ENCODE measurements around the gene CD164. TPM values are rescaled to one million over a fixed set of nuclear protein-coding genes. Genes with fewer than 3 reads are reported as not detected.

Gene CD164
- total and polyA plus RNA-seq, 2 of the 13 experiments (the other 11 are each of a cell fraction or from before 2014, with no cell fraction given): 222 to 293 TPM

DNA sequence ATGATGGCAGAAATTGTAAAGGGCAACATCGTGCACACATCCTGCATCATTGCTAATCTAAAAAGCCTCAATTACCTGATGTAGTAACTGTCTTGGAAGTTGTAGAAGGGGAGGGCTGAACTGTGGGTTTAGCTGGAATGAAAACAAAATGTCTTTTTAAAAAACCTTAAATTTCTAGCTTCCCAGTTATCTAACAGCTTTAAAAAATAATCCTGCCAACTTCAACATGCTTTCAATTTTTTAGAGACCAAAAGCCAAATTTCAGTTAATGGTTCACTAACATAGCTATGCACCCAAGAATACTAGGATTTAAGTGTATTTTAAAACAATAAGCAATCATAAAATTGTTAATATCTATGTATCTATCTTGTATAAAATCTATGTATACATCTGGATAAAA, 11.9 kb downstream of the CD164 start:
- Histone ChIP-seq H3K27ac (ENCODE audit: extremely low read length, insufficient read depth, low read length) (no peak overlapping the region), H2AFZ (ENCODE audit: low read length) (no peak overlapping the region), H4K20me1 (ENCODE audit: insufficient read depth, low read length) (peaks cover 4% of the 10 kb centered on the region; the same call in 1 of the 2 replicates), H3K79me2 (ENCODE audit: insufficient read depth, low read length) (peaks cover 5% of the 10 kb centered on the region), H3K27me3 (ENCODE audit: control insufficient read depth in 1 of 2, insufficient read depth in 2 of 2, low read length in 2 of 2) (no peaks in the 10 kb centered on the region), H3K36me3 (replicated peaks in 1 of 2; ENCODE audit: control insufficient read depth in 1 of 2, insufficient read depth in 2 of 2, low read length in 2 of 2) (peaks cover 14 to 85% of the 10 kb centered on the region in 2 experiments), H3K9me3 (ENCODE audit: low read length) (no peaks in the 10 kb centered on the region), H3K4me3 (replicated peaks in 1 of 3; ENCODE audit: insufficient read depth in 1 of 3, low read depth in 2 of 3, low read length in 3 of 3) (no peak overlapping the region), H3K4me2 (ENCODE audit: low read depth, low read length) (no peak overlapping the region), H3K4me1 (ENCODE audit: insufficient read depth, low read length) (no peaks in the 10 kb centered on the region), H3K9ac (ENCODE audit: insufficient read depth, low read depth, low read length) (no peak overlapping the region)
- WGBS (ENCODE audit: low lambda C conversion rate): 100% methylated on average over 1 of the region's 1 CpG
- BruUV-seq (replicated peaks): no TSS peak
- in situ Hi-C loops (cut with HindIII; ENCODE audit: extremely low pct_ligation_motif_present, low pct_unique_long_range_greater_than_20kb) (no loop called here), intact Hi-C loops (cut with micrococcal nuclease; ENCODE audit: unreplicated experiment) (no loop called here)
- DNase-seq (ENCODE audit: low spot score): no peak
- FAIRE-seq: no peak
- POLR2A ChIA-PET: interaction anchor here (1.3 to 2.0 kb wide), 3 partner anchors 8 to 14 kb away, joined by 3 to 9 read pairs (median 5); partner anchors contain the start of gene CD164
- CTCF ChIA-PET (ENCODE audit: low intra/inter-chr PET ratio, low total read pairs): no interaction called here
- no peak for ATAC-seq
- TF ChIP-seq ZNF207 (IDR thresholded peaks at IDR 0.05; ENCODE audit: borderline replicate concordance): no peak
- no peak for TF ChIP-seq FOXJ3 (CRISPR knock-in tag; IDR thresholded peaks at IDR 0.05; ENCODE audit: borderline replicate concordance)
- no peak for TF ChIP-seq ARHGAP35 (CRISPR knock-in tag; IDR thresholded peaks at IDR 0.05; ENCODE audit: borderline replicate concordance)
- TF ChIP-seq KAT8 (CRISPR knock-in tag; IDR thresholded peaks at IDR 0.05): no peak
- TF ChIP-seq ATF3 (CRISPR knock-in tag; IDR thresholded peaks at IDR 0.05): no peak
- TF ChIP-seq, protein P1, sequence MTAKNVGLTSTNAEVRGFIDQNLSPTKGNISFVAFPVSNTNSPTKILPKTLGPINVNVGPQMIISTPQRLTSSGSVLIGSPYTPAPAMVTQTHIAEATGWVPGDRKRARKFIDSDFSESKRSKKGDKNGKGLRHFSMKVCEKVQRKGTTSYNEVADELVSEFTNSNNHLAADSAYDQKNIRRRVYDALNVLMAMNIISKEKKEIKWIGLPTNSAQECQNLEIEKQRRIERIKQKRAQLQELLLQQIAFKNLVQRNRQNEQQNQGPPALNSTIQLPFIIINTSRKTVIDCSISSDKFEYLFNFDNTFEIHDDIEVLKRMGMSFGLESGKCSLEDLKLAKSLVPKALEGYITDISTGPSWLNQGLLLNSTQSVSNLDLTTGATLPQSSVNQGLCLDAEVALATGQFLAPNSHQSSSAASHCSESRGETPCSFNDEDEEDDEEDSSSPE (CRISPR knock-in tag; IDR thresholded peaks at IDR 0.05): no peak
- no peak for TF ChIP-seq RBM22 (optimal IDR thresholded peaks at IDR 0.05; ENCODE audit: low read length)
- TF ChIP-seq ZNF598 (CRISPR knock-in tag; IDR thresholded peaks at IDR 0.05; ENCODE audit: borderline replicate concordance): no peak
- TF ChIP-seq KMT2A (CRISPR knock-in tag; IDR thresholded peaks at IDR 0.05): no peak
- no peak for TF ChIP-seq NFE2 (CRISPR knock-in tag; IDR thresholded peaks at IDR 0.05)
- TF ChIP-seq ZHX2 (IDR thresholded peaks at IDR 0.05; ENCODE audit: low read depth): no peak
- no peak for TF ChIP-seq ZHX2 (CRISPR knock-in tag; IDR thresholded peaks at IDR 0.05; ENCODE audit: borderline replicate concordance)
- TF ChIP-seq JARID2 (CRISPR knock-in tag; IDR thresholded peaks at IDR 0.05; ENCODE audit: insufficient replicate concordance): no peak
- no peak for TF ChIP-seq ZNF878 (CRISPR knock-in tag; IDR thresholded peaks at IDR 0.05)
- TF ChIP-seq ZMYM4 (CRISPR knock-in tag; IDR thresholded peaks at IDR 0.05): no peak
- no peak for TF ChIP-seq CBFB (CRISPR knock-in tag; IDR thresholded peaks at IDR 0.05)
- no peak for TF ChIP-seq NR3C1 (CRISPR knock-in tag; IDR thresholded peaks at IDR 0.05)
- no peak for TF ChIP-seq ZNF629 (CRISPR knock-in tag; conservative IDR thresholded peaks at IDR 0.05)

Data from HepG2 (cell line).